Measurements from ENCODE around the gene PDAP1. TPM values are rescaled to one million over a fixed set of nuclear protein-coding genes. Genes with fewer than 3 reads are reported as not detected.

The PDAP1 gene
- total RNA-seq, 1 experiment from 2014 or later: 150 TPM

GRCh38 chr7:99355098-99355497 lies 53.3 kb downstream of the PDAP1 start:
- H2AFZ ChIP-seq (ENCODE audit: low read length): no peak overlapping the region
- TF ChIP-seq, protein P1, sequence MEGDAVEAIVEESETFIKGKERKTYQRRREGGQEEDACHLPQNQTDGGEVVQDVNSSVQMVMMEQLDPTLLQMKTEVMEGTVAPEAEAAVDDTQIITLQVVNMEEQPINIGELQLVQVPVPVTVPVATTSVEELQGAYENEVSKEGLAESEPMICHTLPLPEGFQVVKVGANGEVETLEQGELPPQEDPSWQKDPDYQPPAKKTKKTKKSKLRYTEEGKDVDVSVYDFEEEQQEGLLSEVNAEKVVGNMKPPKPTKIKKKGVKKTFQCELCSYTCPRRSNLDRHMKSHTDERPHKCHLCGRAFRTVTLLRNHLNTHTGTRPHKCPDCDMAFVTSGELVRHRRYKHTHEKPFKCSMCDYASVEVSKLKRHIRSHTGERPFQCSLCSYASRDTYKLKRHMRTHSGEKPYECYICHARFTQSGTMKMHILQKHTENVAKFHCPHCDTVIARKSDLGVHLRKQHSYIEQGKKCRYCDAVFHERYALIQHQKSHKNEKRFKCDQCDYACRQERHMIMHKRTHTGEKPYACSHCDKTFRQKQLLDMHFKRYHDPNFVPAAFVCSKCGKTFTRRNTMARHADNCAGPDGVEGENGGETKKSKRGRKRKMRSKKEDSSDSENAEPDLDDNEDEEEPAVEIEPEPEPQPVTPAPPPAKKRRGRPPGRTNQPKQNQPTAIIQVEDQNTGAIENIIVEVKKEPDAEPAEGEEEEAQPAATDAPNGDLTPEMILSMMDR (conservative IDR thresholded peaks at IDR 0.05): no peak
- Mint-ChIP-seq H3K9me3 (no peaks in the 10 kb centered on the region), H3K36me3 (ENCODE audit: insufficient read depth in 1 of 3, low read depth in 3 of 3) (peaks cover 23 to 62% (median 47%) of the 10 kb centered on the region in 3 experiments; a peak in 6 of 7 replicates), H3K4me3 (no peak overlapping the region), H3K4me1 (peaks cover 3 to 6% of the 10 kb centered on the region in 2 experiments; a peak in 3 of 4 replicates), H3K27me3 (ENCODE audit: low read depth) (no peaks in the 10 kb centered on the region), H3K27ac (no peak overlapping the region)
- no peaks in the 10 kb centered on the region for H3K79me1 ChIP-seq (ENCODE audit: insufficient read depth, low read depth, low read length, poor library complexity, severe bottlenecking)
- no peaks in the 10 kb centered on the region for H3K27me3 ChIP-seq (ENCODE audit: insufficient read depth, low read length)
- H4K91ac ChIP-seq (ENCODE audit: insufficient read length, low read depth, low read length): no peak overlapping the region
- no peak overlapping the region for H3K23ac ChIP-seq (ENCODE audit: insufficient read length, low read depth, low read length)
- no peaks in the 10 kb centered on the region for H4K20me1 ChIP-seq (ENCODE audit: control insufficient read depth, insufficient read depth, insufficient read length)
- no peak for DNase-seq
- no peaks in the 10 kb centered on the region for H3K9me3 ChIP-seq (ENCODE audit: control insufficient read depth, low read depth, low read length)
- no peak overlapping the region for H3T11ph ChIP-seq (ENCODE audit: low read length)
- no peak overlapping the region for H2BK15ac ChIP-seq (ENCODE audit: low read depth, low read length)
- H2AK5ac ChIP-seq (ENCODE audit: insufficient read length, low read length): no peak overlapping the region
- H3K18ac ChIP-seq (ENCODE audit: insufficient read length, low read depth, low read length): no peak overlapping the region
- no peaks in the 10 kb centered on the region for H3K79me2 ChIP-seq (ENCODE audit: insufficient read depth, low read length)
- no peak overlapping the region for H4K8ac ChIP-seq (replicated peaks; ENCODE audit: insufficient read length, low read depth, low read length)
- H3K56ac ChIP-seq (ENCODE audit: insufficient read length, low read depth, low read length): no peak overlapping the region
- H2BK120ac ChIP-seq (ENCODE audit: low read depth, low read length, poor library complexity, severe bottlenecking): no peak overlapping the region
- H3K4ac ChIP-seq (ENCODE audit: low read depth, low read length): no peak overlapping the region
- H3K4me2 ChIP-seq (ENCODE audit: insufficient read depth, insufficient read length, low read length): no peak overlapping the region
- H3K23me2 ChIP-seq (ENCODE audit: insufficient read length, low read depth, low read length, poor library complexity, severe bottlenecking): no peaks in the 10 kb centered on the region
- no peak overlapping the region for H3K27ac ChIP-seq (ENCODE audit: insufficient read length, low read depth, low read length)
- H3K4me1 ChIP-seq (ENCODE audit: insufficient read depth, low read length): no peaks in the 10 kb centered on the region
- H2BK5ac ChIP-seq (ENCODE audit: insufficient read length, low read length): no peak overlapping the region
- WGBS (ENCODE audit: extremely low coverage, insufficient read length, low lambda C conversion rate): no CpG with 5 or more reads among the region's 7 CpGs
- no peak overlapping the region for H2BK12ac ChIP-seq (ENCODE audit: insufficient read length, low read depth, low read length)
- no peak overlapping the region for H3K9ac ChIP-seq (ENCODE audit: extremely low read depth, insufficient read length, low read length)
- no peak overlapping the region for H2BK20ac ChIP-seq (ENCODE audit: low read depth, low read length, poor library complexity, severe bottlenecking)
- H4K5ac ChIP-seq (ENCODE audit: insufficient read length, low read depth, low read length): no peak overlapping the region
- no peak overlapping the region for H3K14ac ChIP-seq (ENCODE audit: insufficient read depth, low read length)

All from H9 (cell line).